Measurements from ENCODE around the gene GMDS. TPM values are rescaled to one million over a fixed set of nuclear protein-coding genes. Genes with fewer than 3 reads are reported as not detected.

GMDS gene
- polyA plus RNA-seq, 1 of the 3 experiments (the other 2 are of a cell fraction): 12.3 TPM

DNA sequence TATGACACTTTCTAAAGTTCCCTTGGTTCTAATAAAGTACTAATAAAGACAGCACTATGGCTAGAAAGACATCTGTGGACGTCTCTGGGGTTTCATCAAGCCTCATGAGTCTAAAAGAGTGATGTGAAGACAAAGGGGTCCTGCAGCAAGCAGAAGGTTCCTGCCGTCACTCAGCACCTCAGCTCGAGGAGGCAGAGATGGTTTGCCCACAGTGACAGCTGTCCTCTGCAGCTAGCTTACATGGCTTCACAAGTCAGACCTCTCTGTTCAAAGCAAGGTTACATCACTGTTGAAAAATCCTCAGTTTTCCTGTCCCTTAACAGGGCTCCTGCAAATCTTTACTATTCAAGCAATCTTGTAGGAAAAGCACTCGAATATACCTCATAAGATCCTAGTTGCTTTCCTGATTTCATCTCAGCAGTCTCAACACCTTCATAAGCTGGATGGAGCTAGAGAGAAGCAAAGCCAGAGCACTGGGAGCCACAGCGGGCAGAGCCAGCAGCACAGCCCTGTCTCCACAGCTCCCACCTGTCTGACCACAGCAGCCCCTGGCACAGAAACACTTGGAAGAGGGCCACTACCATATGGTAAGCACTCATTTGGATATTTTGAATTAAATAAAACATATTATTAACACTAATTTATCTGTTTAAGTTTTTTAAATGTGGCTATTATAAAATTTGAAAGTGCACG, 202.3 kb downstream of the GMDS start:
- Histone ChIP-seq H3K27ac (ENCODE audit: low read depth in 2 of 2, low read length in 1 of 2) (no peak overlapping the region), H3K4me2 (no peak overlapping the region), H3K36me3 (replicated peaks in 1 of 2; ENCODE audit: control insufficient read depth in 1 of 2, insufficient read depth in 2 of 2, low read length in 1 of 2) (no peaks in the 10 kb centered on the region), H2AFZ (ENCODE audit: low read depth) (no peak overlapping the region), H3K4me3 (ENCODE audit: low read depth in 2 of 2, low read length in 1 of 2) (no peak overlapping the region), H3K27me3 (ENCODE audit: insufficient read depth) (no peaks in the 10 kb centered on the region), H3K9me2 (no peaks in the 10 kb centered on the region), H3F3A (replicated peaks; ENCODE audit: insufficient read depth) (no peaks in the 10 kb centered on the region), H3K9me3 (no peaks in the 10 kb centered on the region), H4K20me1 (ENCODE audit: insufficient read depth) (no peaks in the 10 kb centered on the region), H3K79me2 (ENCODE audit: insufficient read depth) (no peaks in the 10 kb centered on the region), H3K9ac (no peak overlapping the region), H3K4me1 (ENCODE audit: control insufficient read depth in 1 of 2, insufficient read depth in 2 of 2, low read depth in 1 of 2, low read length in 1 of 2) (peaks cover 0 to 3% of the 10 kb centered on the region in 2 experiments; a peak in 2 of 4 replicates)
- CTCF ChIA-PET: interaction anchor here (1.0 kb wide), 1 partner anchor 61 kb away, joined by 4 read pairs; no protein-coding TSS in a partner anchor
- TF ChIP-seq, protein P1, sequence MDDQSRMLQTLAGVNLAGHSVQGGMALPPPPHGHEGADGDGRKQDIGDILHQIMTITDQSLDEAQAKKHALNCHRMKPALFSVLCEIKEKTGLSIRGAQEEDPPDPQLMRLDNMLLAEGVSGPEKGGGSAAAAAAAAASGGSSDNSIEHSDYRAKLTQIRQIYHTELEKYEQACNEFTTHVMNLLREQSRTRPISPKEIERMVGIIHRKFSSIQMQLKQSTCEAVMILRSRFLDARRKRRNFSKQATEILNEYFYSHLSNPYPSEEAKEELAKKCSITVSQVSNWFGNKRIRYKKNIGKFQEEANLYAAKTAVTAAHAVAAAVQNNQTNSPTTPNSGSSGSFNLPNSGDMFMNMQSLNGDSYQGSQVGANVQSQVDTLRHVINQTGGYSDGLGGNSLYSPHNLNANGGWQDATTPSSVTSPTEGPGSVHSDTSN (IDR thresholded peaks at IDR 0.05): no peak
- TF ChIP-seq RFX5 (IDR thresholded peaks at IDR 0.05; ENCODE audit: low read length): no peak
- no peak for TF ChIP-seq ELF1 (IDR thresholded peaks at IDR 0.05)
- TF ChIP-seq NFIC (IDR thresholded peaks at IDR 0.05; ENCODE audit: borderline replicate concordance): no peak
- TF ChIP-seq, protein P2, sequence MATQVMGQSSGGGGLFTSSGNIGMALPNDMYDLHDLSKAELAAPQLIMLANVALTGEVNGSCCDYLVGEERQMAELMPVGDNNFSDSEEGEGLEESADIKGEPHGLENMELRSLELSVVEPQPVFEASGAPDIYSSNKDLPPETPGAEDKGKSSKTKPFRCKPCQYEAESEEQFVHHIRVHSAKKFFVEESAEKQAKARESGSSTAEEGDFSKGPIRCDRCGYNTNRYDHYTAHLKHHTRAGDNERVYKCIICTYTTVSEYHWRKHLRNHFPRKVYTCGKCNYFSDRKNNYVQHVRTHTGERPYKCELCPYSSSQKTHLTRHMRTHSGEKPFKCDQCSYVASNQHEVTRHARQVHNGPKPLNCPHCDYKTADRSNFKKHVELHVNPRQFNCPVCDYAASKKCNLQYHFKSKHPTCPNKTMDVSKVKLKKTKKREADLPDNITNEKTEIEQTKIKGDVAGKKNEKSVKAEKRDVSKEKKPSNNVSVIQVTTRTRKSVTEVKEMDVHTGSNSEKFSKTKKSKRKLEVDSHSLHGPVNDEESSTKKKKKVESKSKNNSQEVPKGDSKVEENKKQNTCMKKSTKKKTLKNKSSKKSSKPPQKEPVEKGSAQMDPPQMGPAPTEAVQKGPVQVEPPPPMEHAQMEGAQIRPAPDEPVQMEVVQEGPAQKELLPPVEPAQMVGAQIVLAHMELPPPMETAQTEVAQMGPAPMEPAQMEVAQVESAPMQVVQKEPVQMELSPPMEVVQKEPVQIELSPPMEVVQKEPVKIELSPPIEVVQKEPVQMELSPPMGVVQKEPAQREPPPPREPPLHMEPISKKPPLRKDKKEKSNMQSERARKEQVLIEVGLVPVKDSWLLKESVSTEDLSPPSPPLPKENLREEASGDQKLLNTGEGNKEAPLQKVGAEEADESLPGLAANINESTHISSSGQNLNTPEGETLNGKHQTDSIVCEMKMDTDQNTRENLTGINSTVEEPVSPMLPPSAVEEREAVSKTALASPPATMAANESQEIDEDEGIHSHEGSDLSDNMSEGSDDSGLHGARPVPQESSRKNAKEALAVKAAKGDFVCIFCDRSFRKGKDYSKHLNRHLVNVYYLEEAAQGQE (IDR thresholded peaks at IDR 0.05; ENCODE audit: low read depth, low read length): no peak
- TF ChIP-seq SMC3 (IDR thresholded peaks at IDR 0.05; ENCODE audit: low read depth, low read length): no peak
- no peak for TF ChIP-seq MEF2A (IDR thresholded peaks at IDR 0.05; ENCODE audit: borderline replicate concordance, low read depth)
- TF ChIP-seq, protein P3, sequence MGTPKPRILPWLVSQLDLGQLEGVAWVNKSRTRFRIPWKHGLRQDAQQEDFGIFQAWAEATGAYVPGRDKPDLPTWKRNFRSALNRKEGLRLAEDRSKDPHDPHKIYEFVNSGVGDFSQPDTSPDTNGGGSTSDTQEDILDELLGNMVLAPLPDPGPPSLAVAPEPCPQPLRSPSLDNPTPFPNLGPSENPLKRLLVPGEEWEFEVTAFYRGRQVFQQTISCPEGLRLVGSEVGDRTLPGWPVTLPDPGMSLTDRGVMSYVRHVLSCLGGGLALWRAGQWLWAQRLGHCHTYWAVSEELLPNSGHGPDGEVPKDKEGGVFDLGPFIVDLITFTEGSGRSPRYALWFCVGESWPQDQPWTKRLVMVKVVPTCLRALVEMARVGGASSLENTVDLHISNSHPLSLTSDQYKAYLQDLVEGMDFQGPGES (IDR thresholded peaks at IDR 0.05; ENCODE audit: low read depth, low read length): no peak
- TF ChIP-seq FOXM1 (IDR thresholded peaks at IDR 0.05; ENCODE audit: low read depth): no peak
- no peak for TF ChIP-seq FOXJ3 (CRISPR knock-in tag; IDR thresholded peaks at IDR 0.05)
- no peak for TF ChIP-seq POLR2AphosphoS5 (IDR thresholded peaks at IDR 0.05; ENCODE audit: low read depth, low read length)
- TF ChIP-seq TAF1 (IDR thresholded peaks at IDR 0.05; ENCODE audit: borderline replicate concordance, low read depth, low read length): no peak
- no peak for TF ChIP-seq EZH2phosphoT487 (IDR thresholded peaks at IDR 0.05; ENCODE audit: borderline replicate concordance, low read depth)
- TF ChIP-seq TCF12 (IDR thresholded peaks at IDR 0.05): no peak
- TF ChIP-seq FOSL2 (IDR thresholded peaks at IDR 0.05; ENCODE audit: borderline replicate concordance, low read depth): no peak
- TF ChIP-seq RXRA (IDR thresholded peaks at IDR 0.05; ENCODE audit: borderline replicate concordance, low read depth): no peak
- no peak for TF ChIP-seq RAD21 (IDR thresholded peaks at IDR 0.05; ENCODE audit: low read length)
- POLR2A ChIA-PET: no interaction called here
- DNase-seq: no peak
- 87% methylated on average over 6 of the region's 6 CpGs for WGBS (ENCODE audit: low lambda C conversion rate)

Measured in SK-N-SH (cell line).